Fibroblast of skin of back (primary cell): ENCODE measurements around the gene ZCCHC3.
"Not testable (repeated sequence)": the region's sequence is repeated elsewhere in the genome, so short reads cannot be mapped to it uniquely, and the experiment has no call there.

Source experiments
- DNase-seq: peaks from one replicate; pipeline ENCODE4 v3.0.0-alpha.2; 2013

The ZCCHC3 gene

GRCh38 chr20:313402-313801 lies 16.0 kb downstream of the ZCCHC3 start:
- DNase-seq = no peak

- peak; percentile 63 for DNase-seq
These were observed 16.6 kb downstream of the ZCCHC3 start for GRCh38 chr20:313948-314347.

GRCh38 chr20:316316-317068 lies 19.1 kb downstream of the ZCCHC3 start:
- DNase-seq = no peak

GRCh38 chr20:324177-325044 lies 27.0 kb downstream of the ZCCHC3 start:
- peak; percentile 83 for DNase-seq

GRCh38 chr20:325045-325888 lies 27.9 kb downstream of the ZCCHC3 start, which contains the start of gene SOX12:
SOX12 (plus strand) TSS chr20:325552; CDS start chr20:325925, 373 bp downstream.
- DNase-seq = peak; percentile 90

GRCh38 chr20:325889-326644 lies 28.7 kb downstream of the ZCCHC3 start:
- DNase-seq = peak; percentile 66

- DNase-seq = no peak
These were observed 29.3 kb downstream of the ZCCHC3 start for GRCh38 chr20:326645-327185.

GRCh38 chr20:327186-328026 lies 30.0 kb downstream of the ZCCHC3 start:
- DNase-seq = peak; percentile 83

GRCh38 chr20:328027-328974 lies 30.9 kb downstream of the ZCCHC3 start:
- no peak for DNase-seq

- no peak for DNase-seq
These were observed 31.8 kb downstream of the ZCCHC3 start for GRCh38 chr20:328975-329695.

- no peak for DNase-seq
These were observed 32.5 kb downstream of the ZCCHC3 start for GRCh38 chr20:329851-330232.

GRCh38 chr20:330233-331149 lies 33.1 kb downstream of the ZCCHC3 start:
- DNase-seq = peak; percentile 72

GRCh38 chr20:334578-334977 lies 37.2 kb downstream of the ZCCHC3 start:
- DNase-seq = no peak

- DNase-seq = not testable (repeated sequence)
These were observed 38.7 kb downstream of the ZCCHC3 start for GRCh38 chr20:336040-336439.

- peak; percentile 91 for DNase-seq
These were observed 44.3 kb downstream of the ZCCHC3 start for GRCh38 chr20:341682-342081.

GRCh38 chr20:343107-343506 lies 45.7 kb downstream of the ZCCHC3 start:
- DNase-seq = no peak

- no peak for DNase-seq
These were observed 48.8 kb downstream of the ZCCHC3 start for GRCh38 chr20:346033-346639.
